Measurements from ENCODE around the gene PFKFB1. TPM values are rescaled to one million over a fixed set of nuclear protein-coding genes. Genes with fewer than 3 reads are reported as not detected.
A peak's percentile ranks its signal among the peaks of the same experiment; 100 is the strongest.

The PFKFB1 gene
- total and polyA plus RNA-seq, 9 of the 15 experiments (the other 6 are each of a cell fraction or from before 2014, with no cell fraction given), result 0.07 to 0.24 (median 0.15) TPM; not detected in 2

DNA sequence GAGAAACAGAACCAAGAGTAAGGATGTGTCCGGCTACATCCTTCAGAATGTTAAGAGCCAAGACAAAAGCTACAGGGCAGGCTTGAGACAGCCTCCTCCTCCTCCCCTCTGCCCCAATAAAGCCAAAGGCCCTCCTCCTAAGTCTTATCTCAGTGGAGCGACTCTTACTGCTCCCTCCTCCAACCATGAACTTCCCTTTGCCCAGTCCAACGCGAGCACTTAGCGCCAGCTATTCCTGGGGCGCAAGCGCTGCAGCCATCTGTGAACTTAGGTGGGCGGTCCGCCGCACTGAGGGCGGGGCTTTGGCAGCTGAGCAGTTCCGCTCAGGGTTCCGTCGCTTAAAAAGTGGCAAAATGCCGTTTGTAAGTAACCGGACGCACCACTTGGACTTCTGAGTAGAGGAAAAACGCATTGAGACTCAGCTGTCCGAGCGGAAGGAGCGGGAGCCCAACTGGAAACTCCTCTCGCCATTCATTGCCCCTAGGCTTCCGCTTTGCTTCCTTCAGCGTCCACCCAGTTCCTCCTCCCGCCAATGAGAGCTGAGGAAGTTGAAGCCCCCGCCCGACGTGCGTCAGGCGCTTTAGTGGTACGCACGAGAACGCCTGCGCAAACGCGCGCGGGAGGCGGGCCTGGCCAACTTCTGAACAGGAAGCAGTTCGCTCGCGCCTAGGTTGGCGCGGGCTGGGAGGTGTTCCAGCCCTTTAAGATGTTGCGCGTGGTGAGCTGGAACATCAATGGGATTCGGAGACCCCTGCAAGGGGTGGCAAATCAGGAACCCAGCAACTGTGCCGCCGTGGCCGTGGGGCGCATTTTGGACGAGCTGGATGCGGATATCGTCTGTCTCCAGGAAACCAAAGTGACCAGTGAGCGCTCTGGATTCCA, 6.0 kb upstream of the PFKFB1 start, which contains the start of gene APEX2 (continued):
- TF ChIP-seq GABPB1 (CRISPR knock-in tag; IDR thresholded peaks at IDR 0.05), result 0 out of 2 replicates have a peak, but pooled peaks have one; percentile 38
- no peak for TF ChIP-seq TAF9B (IDR thresholded peaks at IDR 0.05; ENCODE audit: partially characterized antibody)
- TF ChIP-seq JUND (IDR thresholded peaks at IDR 0.05; ENCODE audit: borderline replicate concordance, low read depth, low read length), result 0 out of 2 replicates have a peak, but pooled peaks have one; percentile 35
- no peak for TF ChIP-seq JUND (tag; IDR thresholded peaks at IDR 0.05; ENCODE audit: borderline replicate concordance, low read depth, low read length)
- TF ChIP-seq CTBP1 (IDR thresholded peaks at IDR 0.05; ENCODE audit: borderline replicate concordance), result peak; percentile 39; the same call in 1 of the 2 replicates
- TF ChIP-seq, protein P1, sequence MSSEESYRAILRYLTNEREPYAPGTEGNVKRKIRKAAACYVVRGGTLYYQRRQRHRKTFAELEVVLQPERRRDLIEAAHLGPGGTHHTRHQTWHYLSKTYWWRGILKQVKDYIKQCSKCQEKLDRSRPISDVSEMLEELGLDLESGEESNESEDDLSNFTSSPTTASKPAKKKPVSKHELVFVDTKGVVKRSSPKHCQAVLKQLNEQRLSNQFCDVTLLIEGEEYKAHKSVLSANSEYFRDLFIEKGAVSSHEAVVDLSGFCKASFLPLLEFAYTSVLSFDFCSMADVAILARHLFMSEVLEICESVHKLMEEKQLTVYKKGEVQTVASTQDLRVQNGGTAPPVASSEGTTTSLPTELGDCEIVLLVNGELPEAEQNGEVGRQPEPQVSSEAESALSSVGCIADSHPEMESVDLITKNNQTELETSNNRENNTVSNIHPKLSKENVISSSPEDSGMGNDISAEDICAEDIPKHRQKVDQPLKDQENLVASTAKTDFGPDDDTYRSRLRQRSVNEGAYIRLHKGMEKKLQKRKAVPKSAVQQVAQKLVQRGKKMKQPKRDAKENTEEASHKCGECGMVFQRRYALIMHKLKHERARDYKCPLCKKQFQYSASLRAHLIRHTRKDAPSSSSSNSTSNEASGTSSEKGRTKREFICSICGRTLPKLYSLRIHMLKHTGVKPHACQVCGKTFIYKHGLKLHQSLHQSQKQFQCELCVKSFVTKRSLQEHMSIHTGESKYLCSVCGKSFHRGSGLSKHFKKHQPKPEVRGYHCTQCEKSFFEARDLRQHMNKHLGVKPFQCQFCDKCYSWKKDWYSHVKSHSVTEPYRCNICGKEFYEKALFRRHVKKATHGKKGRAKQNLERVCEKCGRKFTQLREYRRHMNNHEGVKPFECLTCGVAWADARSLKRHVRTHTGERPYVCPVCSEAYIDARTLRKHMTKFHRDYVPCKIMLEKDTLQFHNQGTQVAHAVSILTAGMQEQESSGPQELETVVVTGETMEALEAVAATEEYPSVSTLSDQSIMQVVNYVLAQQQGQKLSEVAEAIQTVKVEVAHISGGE (CRISPR knock-in tag; IDR thresholded peaks at IDR 0.05), result peak in 1 of 3 experiments; percentile 71; a peak in 2 of 6 replicates
- TF ChIP-seq ETV5 (CRISPR knock-in tag; IDR thresholded peaks at IDR 0.05; ENCODE audit: low read depth), result 0 out of 2 replicates have a peak, but pooled peaks have one; percentile 29
- TF ChIP-seq ZNF165 (CRISPR knock-in tag; IDR thresholded peaks at IDR 0.05; ENCODE audit: borderline replicate concordance), result no peak
- TF ChIP-seq, protein P2, sequence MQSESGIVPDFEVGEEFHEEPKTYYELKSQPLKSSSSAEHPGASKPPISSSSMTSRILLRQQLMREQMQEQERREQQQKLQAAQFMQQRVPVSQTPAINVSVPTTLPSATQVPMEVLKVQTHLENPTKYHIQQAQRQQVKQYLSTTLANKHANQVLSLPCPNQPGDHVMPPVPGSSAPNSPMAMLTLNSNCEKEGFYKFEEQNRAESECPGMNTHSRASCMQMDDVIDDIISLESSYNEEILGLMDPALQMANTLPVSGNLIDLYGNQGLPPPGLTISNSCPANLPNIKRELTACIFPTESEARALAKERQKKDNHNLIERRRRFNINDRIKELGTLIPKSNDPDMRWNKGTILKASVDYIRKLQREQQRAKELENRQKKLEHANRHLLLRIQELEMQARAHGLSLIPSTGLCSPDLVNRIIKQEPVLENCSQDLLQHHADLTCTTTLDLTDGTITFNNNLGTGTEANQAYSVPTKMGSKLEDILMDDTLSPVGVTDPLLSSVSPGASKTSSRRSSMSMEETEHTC (IDR thresholded peaks at IDR 0.05), result no peak
- TF ChIP-seq CBFB (CRISPR knock-in tag; IDR thresholded peaks at IDR 0.05), result no peak
- peak; percentile 70 for TF ChIP-seq NR2C1 (IDR thresholded peaks at IDR 0.05)
- TF ChIP-seq NR2C1 (tag; IDR thresholded peaks at IDR 0.05), result 0 out of 2 replicates have a peak, but pooled peaks have one; percentile 30
- TF ChIP-seq YY1 (IDR thresholded peaks at IDR 0.05; ENCODE audit: borderline replicate concordance in 1 of 3, control insufficient read depth in 1 of 3, extremely low read depth in 1 of 3, insufficient read depth in 3 of 3, insufficient read length in 1 of 3, insufficient replicate concordance in 2 of 3, low read depth in 1 of 3, low read length in 2 of 3), result peak in 1 of 3 experiments; percentile 21
- no peak for TF ChIP-seq ZNF507 (tag; conservative IDR thresholded peaks at IDR 0.05)
- TF ChIP-seq ZNF217 (CRISPR knock-in tag; IDR thresholded peaks at IDR 0.05), result no peak
- peak; percentile 61; the same call in 1 of the 2 replicates for TF ChIP-seq ATF7 (IDR thresholded peaks at IDR 0.05)
- TF ChIP-seq RBBP5 (IDR thresholded peaks at IDR 0.05; ENCODE audit: borderline replicate concordance, insufficient read depth, low read length, poor library complexity, severe bottlenecking), result peak; percentile 16
- TF ChIP-seq POLR2G (IDR thresholded peaks at IDR 0.05; ENCODE audit: low read depth, low read length), result peak; percentile 89
- TF ChIP-seq DPF2 (IDR thresholded peaks at IDR 0.05), result 0 out of 2 replicates have a peak, but pooled peaks have one; percentile 1
- TF ChIP-seq EGR1 (conservative IDR thresholded peaks at IDR 0.05), result peak; percentile 45; the same call in 1 of the 2 replicates
- TF ChIP-seq MECOM (CRISPR knock-in tag; IDR thresholded peaks at IDR 0.05), result no peak
- peak; percentile 92 to 94 for TF ChIP-seq NRF1 (conservative IDR thresholded peaks at IDR 0.05 in 1 of 2, IDR thresholded peaks at IDR 0.05 in 1 of 2)

Measured in K562 (cell line).